SK-N-SH (cell line): ENCODE measurements around the gene ACAD11. TPM values are rescaled to one million over a fixed set of nuclear protein-coding genes. Genes with fewer than 3 reads are reported as not detected.

Experiments
- CTCF ChIA-PET: fragments of 300-600, 350-600 bp; formaldehyde crosslinking; extraction: SDS; loops from one replicate; lab custom pipeline; 2021; lab: Yijun Ruan, JAX
- POLR2A ChIA-PET: fragments of 350-600 bp; sonication (Branson Sonifier 250); formaldehyde crosslinking; extraction: SDS; loops from one replicate; lab custom pipeline; 2020; ENCODE audit warnings: antibody characterized with exemption, inconsistent platforms; lab: Yijun Ruan, JAX
- DNase-seq: peaks from one replicate; pipeline ENCODE4 v3.0.0; 2012
- H2AFZ ChIP-seq: fragments of 200-600 bp; sonication (generic); 2 replicates; pipeline ENCODE4 v1.8.1; 2016; ENCODE audit warnings: antibody characterized with exemption, mild to moderate bottlenecking, low read depth
- H3F3A ChIP-seq: fragments of 200-600 bp; sonication (generic); replicated peaks from 2 replicates; pipeline ENCODE3; 2016; ENCODE audit warnings: antibody characterized with exemption, mild to moderate bottlenecking; ENCODE audit not compliant: insufficient read depth
- H3K27ac ChIP-seq, 2 experiments: fragments of 200-500 bp in 1 of 2; fragments of 200-600 bp in 1 of 2; sonication (Bioruptor generic) in 1 of 2; sonication (generic), shearing (Covaris generic) in 1 of 2; 2 replicates each; pipeline versions ENCODE4 v1.5.1 to v1.6.1; 2014 to 2016; ENCODE audit warnings: low read depth in 2 of 2, inconsistent platforms in 1 of 2, low read length in 1 of 2, mild to moderate bottlenecking in 1 of 2, mixed read lengths in 1 of 2
- H3K27me3 ChIP-seq: fragments of 200-600 bp; sonication (generic), shearing (Covaris generic); 2 replicates; pipeline ENCODE4 v1.6.1; 2016; ENCODE audit warnings: mixed run types; ENCODE audit not compliant: insufficient read depth
- H3K36me3 ChIP-seq, 2 experiments: fragments of 200-500 bp in 1 of 2; fragments of 200-600 bp in 1 of 2; sonication (Bioruptor generic) in 1 of 2; sonication (generic) in 1 of 2; replicated peaks in 1 of 2; 2 replicates each; pipeline versions ENCODE3 to v1.5.1; 2014 to 2016; ENCODE audit warnings: low read length in 1 of 2, mild to moderate bottlenecking in 1 of 2; ENCODE audit not compliant: insufficient read depth in 2 of 2, control insufficient read depth in 1 of 2
- H3K4me1 ChIP-seq, 2 experiments: fragments of 200-500 bp in 1 of 2; fragments of 200-600 bp in 1 of 2; sonication (Bioruptor generic) in 1 of 2; sonication (generic), shearing (Covaris generic) in 1 of 2; 2 replicates each; pipeline versions ENCODE4 v1.5.1 to v1.6.1; 2014 to 2016; ENCODE audit warnings: low read depth in 1 of 2, low read length in 1 of 2, mixed run types in 1 of 2; ENCODE audit not compliant: insufficient read depth in 2 of 2, control insufficient read depth in 1 of 2
- H3K4me2 ChIP-seq: fragments of 200-600 bp; sonication (generic), shearing (Covaris generic); 2 replicates; pipeline ENCODE4 v1.6.1; 2017; ENCODE audit warnings: mixed run types
- H3K4me3 ChIP-seq, 2 experiments: fragments of 200-500 bp in 1 of 2; fragments of 200-600 bp in 1 of 2; sonication (Bioruptor generic) in 1 of 2; sonication (generic), shearing (Covaris generic) in 1 of 2; 2 replicates each; pipeline versions ENCODE4 v1.5.1 to v1.8.1; 2014 to 2016; ENCODE audit warnings: low read depth in 2 of 2, inconsistent platforms in 1 of 2, low read length in 1 of 2, mild to moderate bottlenecking in 1 of 2, mixed read lengths in 1 of 2, moderate library complexity in 1 of 2
- H3K79me2 ChIP-seq: fragments of 200-600 bp; sonication (generic); 2 replicates; pipeline ENCODE4 v1.8.1; 2017; ENCODE audit warnings: mild to moderate bottlenecking; ENCODE audit not compliant: insufficient read depth
- H3K9ac ChIP-seq: fragments of 200-600 bp; sonication (generic); 2 replicates; pipeline ENCODE4 v1.6.1; 2017; ENCODE audit warnings: mixed run types
- H3K9me2 ChIP-seq: fragments of 200-600 bp; sonication (generic); 2 replicates; pipeline ENCODE4 v1.6.1; 2017; ENCODE audit warnings: mixed run types
- H3K9me3 ChIP-seq: fragments of 200-600 bp; sonication (generic); 2 replicates; pipeline ENCODE4 v1.6.1; 2017; ENCODE audit warnings: mixed run types, mild to moderate bottlenecking, moderate library complexity
- H4K20me1 ChIP-seq: fragments of 200-600 bp; sonication (generic); 2 replicates; pipeline ENCODE4 v1.6.1; 2017; ENCODE audit warnings: mild to moderate bottlenecking, mixed run types; ENCODE audit not compliant: insufficient read depth
- CHD2 ChIP-seq: fragments of 150-350 bp; IDR thresholded peaks from 2 replicates; pipeline ENCODE4 v1.6.1; 2018; ENCODE audit warnings: low read length; ENCODE audit not compliant: partially characterized antibody
- EZH2phosphoT487 ChIP-seq: fragments of 200-600 bp; sonication (generic); IDR thresholded peaks from 2 replicates; pipeline ENCODE4 v1.6.1; 2017; ENCODE audit warnings: low read depth, mixed run types, mild to moderate bottlenecking, antibody characterized with exemption, moderate library complexity, borderline replicate concordance
- FOSL2 ChIP-seq: IDR thresholded peaks from 2 replicates; pipeline ENCODE4 v1.4.0; 2012; ENCODE audit warnings: low read depth, mild to moderate bottlenecking, moderate library complexity, borderline replicate concordance
- FOXM1 ChIP-seq: IDR thresholded peaks from 2 replicates; pipeline ENCODE4 v1.4.0; 2012; ENCODE audit warnings: low read depth, mild to moderate bottlenecking
- GATA2 ChIP-seq: sonication (generic); formaldehyde crosslinking; IDR thresholded peaks from 2 replicates; pipeline ENCODE4 v1.5.0; 2020; ENCODE audit warnings: mild to moderate bottlenecking, missing genetic modification reagents
- JUND ChIP-seq: IDR thresholded peaks from 2 replicates; pipeline ENCODE4 v1.4.0; 2012
- MEF2A ChIP-seq: IDR thresholded peaks from 2 replicates; pipeline ENCODE4 v1.4.0; 2012; ENCODE audit warnings: low read depth, borderline replicate concordance
- MXI1 ChIP-seq: IDR thresholded peaks from 2 replicates; pipeline ENCODE4 v1.6.1; 2012; ENCODE audit warnings: mild to moderate bottlenecking, low read depth, low read length, improper control_type of control experiment
- NFIC ChIP-seq: IDR thresholded peaks from 2 replicates; pipeline ENCODE4 v1.4.0; 2012; ENCODE audit warnings: borderline replicate concordance
- POLR2AphosphoS5 ChIP-seq: IDR thresholded peaks from 2 replicates; pipeline ENCODE4 v1.6.1; 2012; ENCODE audit warnings: low read depth, low read length
- RCOR1 ChIP-seq: fragments of 150-350 bp; IDR thresholded peaks from 2 replicates; pipeline ENCODE4 v1.6.1; 2017; ENCODE audit warnings: antibody characterized with exemption, low read length
- RFX5 ChIP-seq: IDR thresholded peaks from 2 replicates; pipeline ENCODE4 v1.6.1; 2012; ENCODE audit warnings: mild to moderate bottlenecking, improper control_type of control experiment, low read length
- SIN3A ChIP-seq: IDR thresholded peaks from 2 replicates; pipeline ENCODE4 v1.6.1; 2012; ENCODE audit warnings: low read depth, mild to moderate bottlenecking, low read length, moderate library complexity, borderline replicate concordance
- SMC3 ChIP-seq: IDR thresholded peaks from 2 replicates; pipeline ENCODE4 v1.6.1; 2012; ENCODE audit warnings: low read depth, low read length, improper control_type of control experiment
- TAF1 ChIP-seq: IDR thresholded peaks from 2 replicates; pipeline ENCODE4 v1.6.1; 2012; ENCODE audit warnings: low read depth, mild to moderate bottlenecking, low read length, moderate library complexity, borderline replicate concordance
- TCF12 ChIP-seq: IDR thresholded peaks from 2 replicates; pipeline ENCODE4 v1.4.0; 2012
- USF1 ChIP-seq: IDR thresholded peaks from 2 replicates; pipeline ENCODE4 v1.4.0; 2012; ENCODE audit warnings: low read depth, borderline replicate concordance
- YY1 ChIP-seq: IDR thresholded peaks from 2 replicates; pipeline ENCODE4 v1.4.0; 2012; ENCODE audit warnings: low read depth, mild to moderate bottlenecking
- ZBTB33 ChIP-seq: IDR thresholded peaks from 2 replicates; pipeline ENCODE4 v1.4.0; 2012; ENCODE audit warnings: low read depth, borderline replicate concordance
- WGBS: methylation state at CpG from one replicate; pipeline ENCODE4 v1.1.6; 2017; ENCODE audit warnings: low lambda C conversion rate; 5-methylcytosine and 5-hydroxymethylcytosine counted together
- polyA plus RNA-seq, 3 experiments: library from polyadenylated mRNA; depleted of rRNA; stranded (reverse); fragments of >200 nt; gene quantifications; 2 replicates each; pipeline ENCODE4 v1.2.3, GENCODE V29; 2012
- TF ChIP-seq, protein P1 (sequence below): fragments of 150-350 bp; IDR thresholded peaks from 2 replicates; pipeline ENCODE4 v1.6.1; 2017; ENCODE audit warnings: antibody characterized with exemption, low read length, low read depth, borderline replicate concordance
- TF ChIP-seq, protein P2 (sequence below): IDR thresholded peaks from 2 replicates; pipeline ENCODE4 v1.4.0; 2012; ENCODE audit warnings: low read depth

ACAD11 gene
- polyA plus RNA-seq, 1 of the 3 experiments (the other 2 are of a cell fraction): 16.3 TPM

DNA sequence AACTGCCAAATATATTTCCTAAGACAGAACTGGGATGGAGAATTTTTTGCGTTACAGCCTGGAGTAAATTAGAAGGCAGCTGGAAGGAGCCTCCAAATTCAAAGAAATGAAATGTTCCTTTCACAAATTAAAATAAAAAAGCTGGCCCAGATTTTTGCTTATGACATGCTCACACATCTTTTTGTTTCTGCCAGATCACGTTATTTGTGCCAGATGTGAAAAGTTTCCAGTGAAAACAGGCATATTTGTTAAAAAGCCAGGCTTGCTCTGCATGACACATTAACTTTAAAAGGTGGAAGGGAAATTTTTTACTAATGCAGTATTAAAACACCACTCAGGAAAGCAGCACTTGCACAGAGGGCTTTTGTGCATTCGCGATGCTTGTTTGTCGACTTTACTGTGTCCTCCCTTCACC is 85.8 kb downstream of the ACAD11 start:
- peaks cover 13% of the 10 kb centered on the region for H3F3A ChIP-seq
- H3K4me3 ChIP-seq: no peak overlapping the region
- no peaks in the 10 kb centered on the region for H4K20me1 ChIP-seq
- peak overlapping the region in 1 of 2 experiments; percentile 44; a peak in 1 of 4 replicates for H3K27ac ChIP-seq
- H3K36me3 ChIP-seq: peaks cover 21 to 43% of the 10 kb centered on the region in 2 experiments
- no peak overlapping the region for H3K4me2 ChIP-seq
- TF ChIP-seq FOSL2 (no peak), POLR2AphosphoS5 (no peak), SMC3 (no peak), CHD2 (no peak), ZBTB33 (no peak), MEF2A (no peak), EZH2phosphoT487 (no peak), NFIC (no peak)
- TF ChIP-seq, protein P1, sequence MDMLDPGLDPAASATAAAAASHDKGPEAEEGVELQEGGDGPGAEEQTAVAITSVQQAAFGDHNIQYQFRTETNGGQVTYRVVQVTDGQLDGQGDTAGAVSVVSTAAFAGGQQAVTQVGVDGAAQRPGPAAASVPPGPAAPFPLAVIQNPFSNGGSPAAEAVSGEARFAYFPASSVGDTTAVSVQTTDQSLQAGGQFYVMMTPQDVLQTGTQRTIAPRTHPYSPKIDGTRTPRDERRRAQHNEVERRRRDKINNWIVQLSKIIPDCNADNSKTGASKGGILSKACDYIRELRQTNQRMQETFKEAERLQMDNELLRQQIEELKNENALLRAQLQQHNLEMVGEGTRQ: no peak
- no peaks in the 10 kb centered on the region for H3K27me3 ChIP-seq
- ChIA-PET CTCF (interaction anchor here (0.8 to 2.8 kb wide), 4 partner anchors 14 to 68 kb away, joined by 3 to 12 read pairs (median 4); no protein-coding TSS in a partner anchor), POLR2A (no interaction called here)
- H3K4me1 ChIP-seq: peaks cover 4 to 6% of the 10 kb centered on the region in 2 experiments; a peak in 2 of 4 replicates
- 92% methylated on average over 5 of the region's 5 CpGs for WGBS
- H3K9me2 ChIP-seq: no peaks in the 10 kb centered on the region
- H3K79me2 ChIP-seq: no peaks in the 10 kb centered on the region
- H2AFZ ChIP-seq: no peak overlapping the region
- H3K9ac ChIP-seq: no peak overlapping the region
- no peaks in the 10 kb centered on the region for H3K9me3 ChIP-seq
- no peak for DNase-seq

GRCh38 chr3:132570016-132570415 is 89.6 kb downstream of the ACAD11 start:
- Histone ChIP-seq H3K27me3 (no peaks in the 10 kb centered on the region), H2AFZ (no peak overlapping the region), H3K4me2 (no peak overlapping the region), H3K9me3 (no peaks in the 10 kb centered on the region), H4K20me1 (no peaks in the 10 kb centered on the region), H3K4me1 (peaks cover 0 to 4% of the 10 kb centered on the region in 2 experiments; a peak in 1 of 4 replicates), H3K79me2 (no peaks in the 10 kb centered on the region), H3K4me3 (no peak overlapping the region), H3K9ac (no peak overlapping the region), H3K9me2 (no peaks in the 10 kb centered on the region), H3K36me3 (peaks cover 0 to 22% of the 10 kb centered on the region in 2 experiments), H3F3A (peaks cover 4% of the 10 kb centered on the region), H3K27ac (peak overlapping the region in 1 of 2 experiments; percentile 29; a peak in 1 of 4 replicates)
- ChIA-PET POLR2A (no interaction called here), CTCF (interaction anchor here (0.8 to 1.7 kb wide), 2 partner anchors 32 to 72 kb away, joined by 3 to 5 read pairs; no protein-coding TSS in a partner anchor)
- TF ChIP-seq SIN3A (no peak), JUND (no peak), MXI1 (no peak), NFIC (no peak), TAF1 (no peak), CHD2 (no peak), USF1 (no peak), RFX5 (no peak), RCOR1 (no peak), YY1 (no peak), FOXM1 (no peak), TCF12 (no peak), GATA2 (CRISPR knock-in tag) (no peak), POLR2AphosphoS5 (no peak)
- TF ChIP-seq, protein P2, sequence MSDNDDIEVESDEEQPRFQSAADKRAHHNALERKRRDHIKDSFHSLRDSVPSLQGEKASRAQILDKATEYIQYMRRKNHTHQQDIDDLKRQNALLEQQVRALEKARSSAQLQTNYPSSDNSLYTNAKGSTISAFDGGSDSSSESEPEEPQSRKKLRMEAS: no peak
- 83% methylated on average over 2 of the region's 2 CpGs for WGBS
- no peak for DNase-seq
